HL-60 (cell line): ENCODE data around the gene ANKRD26.

ENCODE experiments used
- TF ChIP-seq, protein P1 (sequence below): IDR thresholded peaks from one replicate; pipeline ENCODE4 v1.5.1; 2011; ENCODE audit warnings: low read length, control low read depth, inconsistent platforms; ENCODE audit not compliant: insufficient read depth
- TF ChIP-seq, protein P2 (sequence below): IDR thresholded peaks from 2 replicates; pipeline ENCODE4 v1.6.1; 2012; ENCODE audit warnings: low read depth; ENCODE audit not compliant: insufficient replicate concordance

DNA sequence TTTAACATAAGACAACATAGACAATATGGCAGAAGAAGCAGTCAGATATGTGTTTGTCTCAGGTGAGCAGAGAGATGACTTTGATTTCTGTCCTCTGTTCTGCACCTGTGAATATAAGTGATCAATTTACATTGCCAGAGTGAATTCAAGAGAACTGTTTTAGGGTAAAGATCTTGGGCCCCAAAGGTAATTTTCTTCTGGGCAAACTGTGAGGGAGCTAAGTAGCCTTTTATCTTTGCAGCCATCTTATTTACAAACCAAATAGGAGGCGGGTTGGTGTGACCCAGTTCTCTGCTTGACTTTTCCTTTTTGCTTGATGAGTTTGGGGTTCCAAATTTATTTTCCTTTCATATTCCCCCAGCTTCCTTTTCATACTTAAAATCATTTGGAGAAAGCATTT lies 118.2 kb downstream of the ANKRD26 start:
- TF ChIP-seq, protein P1, sequence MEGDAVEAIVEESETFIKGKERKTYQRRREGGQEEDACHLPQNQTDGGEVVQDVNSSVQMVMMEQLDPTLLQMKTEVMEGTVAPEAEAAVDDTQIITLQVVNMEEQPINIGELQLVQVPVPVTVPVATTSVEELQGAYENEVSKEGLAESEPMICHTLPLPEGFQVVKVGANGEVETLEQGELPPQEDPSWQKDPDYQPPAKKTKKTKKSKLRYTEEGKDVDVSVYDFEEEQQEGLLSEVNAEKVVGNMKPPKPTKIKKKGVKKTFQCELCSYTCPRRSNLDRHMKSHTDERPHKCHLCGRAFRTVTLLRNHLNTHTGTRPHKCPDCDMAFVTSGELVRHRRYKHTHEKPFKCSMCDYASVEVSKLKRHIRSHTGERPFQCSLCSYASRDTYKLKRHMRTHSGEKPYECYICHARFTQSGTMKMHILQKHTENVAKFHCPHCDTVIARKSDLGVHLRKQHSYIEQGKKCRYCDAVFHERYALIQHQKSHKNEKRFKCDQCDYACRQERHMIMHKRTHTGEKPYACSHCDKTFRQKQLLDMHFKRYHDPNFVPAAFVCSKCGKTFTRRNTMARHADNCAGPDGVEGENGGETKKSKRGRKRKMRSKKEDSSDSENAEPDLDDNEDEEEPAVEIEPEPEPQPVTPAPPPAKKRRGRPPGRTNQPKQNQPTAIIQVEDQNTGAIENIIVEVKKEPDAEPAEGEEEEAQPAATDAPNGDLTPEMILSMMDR = no peak
- TF ChIP-seq, protein P2, sequence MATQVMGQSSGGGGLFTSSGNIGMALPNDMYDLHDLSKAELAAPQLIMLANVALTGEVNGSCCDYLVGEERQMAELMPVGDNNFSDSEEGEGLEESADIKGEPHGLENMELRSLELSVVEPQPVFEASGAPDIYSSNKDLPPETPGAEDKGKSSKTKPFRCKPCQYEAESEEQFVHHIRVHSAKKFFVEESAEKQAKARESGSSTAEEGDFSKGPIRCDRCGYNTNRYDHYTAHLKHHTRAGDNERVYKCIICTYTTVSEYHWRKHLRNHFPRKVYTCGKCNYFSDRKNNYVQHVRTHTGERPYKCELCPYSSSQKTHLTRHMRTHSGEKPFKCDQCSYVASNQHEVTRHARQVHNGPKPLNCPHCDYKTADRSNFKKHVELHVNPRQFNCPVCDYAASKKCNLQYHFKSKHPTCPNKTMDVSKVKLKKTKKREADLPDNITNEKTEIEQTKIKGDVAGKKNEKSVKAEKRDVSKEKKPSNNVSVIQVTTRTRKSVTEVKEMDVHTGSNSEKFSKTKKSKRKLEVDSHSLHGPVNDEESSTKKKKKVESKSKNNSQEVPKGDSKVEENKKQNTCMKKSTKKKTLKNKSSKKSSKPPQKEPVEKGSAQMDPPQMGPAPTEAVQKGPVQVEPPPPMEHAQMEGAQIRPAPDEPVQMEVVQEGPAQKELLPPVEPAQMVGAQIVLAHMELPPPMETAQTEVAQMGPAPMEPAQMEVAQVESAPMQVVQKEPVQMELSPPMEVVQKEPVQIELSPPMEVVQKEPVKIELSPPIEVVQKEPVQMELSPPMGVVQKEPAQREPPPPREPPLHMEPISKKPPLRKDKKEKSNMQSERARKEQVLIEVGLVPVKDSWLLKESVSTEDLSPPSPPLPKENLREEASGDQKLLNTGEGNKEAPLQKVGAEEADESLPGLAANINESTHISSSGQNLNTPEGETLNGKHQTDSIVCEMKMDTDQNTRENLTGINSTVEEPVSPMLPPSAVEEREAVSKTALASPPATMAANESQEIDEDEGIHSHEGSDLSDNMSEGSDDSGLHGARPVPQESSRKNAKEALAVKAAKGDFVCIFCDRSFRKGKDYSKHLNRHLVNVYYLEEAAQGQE = no peak
